HEK293T (cell line): ENCODE data around the gene TRIOBP.

Experiments used
- ARNT ChIP-seq: fragments of 450-650 bp; IDR thresholded peaks from 2 replicates; pipeline ENCODE4 v1.6.1; 2017; ENCODE audit warnings: mild to moderate bottlenecking
- FOXM1 ChIP-seq: fragments of 450-650 bp; IDR thresholded peaks from 2 replicates; pipeline ENCODE4 v1.6.1; 2017; ENCODE audit warnings: mild to moderate bottlenecking, borderline replicate concordance
- TARDBP ChIP-seq: fragments of 450-650 bp; IDR thresholded peaks from 2 replicates; pipeline ENCODE4 v1.6.1; 2016
- ZNF384 ChIP-seq: fragments of 450-650 bp; IDR thresholded peaks from 2 replicates; pipeline ENCODE4 v1.6.1; 2016

GRCh38 chr22:37759281-37759680, 62.4 kb downstream of the TRIOBP start:
- TF ChIP-seq FOXM1 (no peak), ZNF384 (no peak), TARDBP (no peak), ARNT (no peak)
